Retinal pigment epithelial cell (primary cell): ENCODE data around the gene TYMP.
"Not testable (repeated sequence)": the region's sequence is repeated elsewhere in the genome, so short reads cannot be mapped to it uniquely, and the experiment has no call there.

Source experiments
- DNase-seq: peaks from one replicate; pipeline ENCODE4 v3.0.0-alpha.2; 2010; ENCODE audit warnings: low read depth
- H3K4me3 ChIP-seq: 2 replicates; pipeline ENCODE4 v1.5.1; 2011; ENCODE audit warnings: mild to moderate bottlenecking, low read length, control low read depth, moderate library complexity
- TF ChIP-seq, protein P1 (sequence below): conservative IDR thresholded peaks from 2 replicates; pipeline ENCODE4 v1.5.1; 2011; ENCODE audit warnings: low read depth, low read length, control low read depth, inconsistent platforms

Gene TYMP

DNA sequence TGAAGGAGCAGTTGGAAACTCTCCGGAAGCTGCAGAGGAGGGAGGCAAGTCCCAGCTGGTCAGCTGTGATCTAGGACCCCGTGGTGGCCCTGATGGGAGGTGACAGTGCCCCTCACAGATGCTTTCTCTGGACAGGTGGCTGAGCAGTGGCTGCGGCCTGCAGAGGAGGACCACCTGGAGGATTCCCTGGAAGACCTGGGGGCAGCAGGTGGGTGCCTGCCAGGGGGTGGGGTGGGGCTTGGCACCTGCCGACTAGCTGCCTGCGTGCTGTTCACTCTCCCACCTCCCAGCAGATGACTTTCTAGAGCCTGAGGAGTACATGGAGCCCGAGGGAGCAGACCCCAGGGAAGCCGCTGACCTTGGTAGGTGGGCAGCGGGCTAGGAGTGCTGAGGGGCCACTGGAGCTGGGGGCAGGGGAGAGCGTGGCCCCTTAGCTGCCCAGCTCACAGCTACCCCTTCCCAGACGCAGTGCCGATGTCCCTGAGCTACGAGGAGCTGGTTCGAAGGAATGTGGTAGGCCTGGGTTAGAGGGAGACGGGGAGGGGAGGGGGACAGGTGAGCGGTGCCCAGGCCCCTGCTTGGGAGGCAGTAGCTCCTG lies 7.5 kb downstream of the TYMP start:
- no peak overlapping the region for H3K4me3 ChIP-seq
- TF ChIP-seq, protein P1, sequence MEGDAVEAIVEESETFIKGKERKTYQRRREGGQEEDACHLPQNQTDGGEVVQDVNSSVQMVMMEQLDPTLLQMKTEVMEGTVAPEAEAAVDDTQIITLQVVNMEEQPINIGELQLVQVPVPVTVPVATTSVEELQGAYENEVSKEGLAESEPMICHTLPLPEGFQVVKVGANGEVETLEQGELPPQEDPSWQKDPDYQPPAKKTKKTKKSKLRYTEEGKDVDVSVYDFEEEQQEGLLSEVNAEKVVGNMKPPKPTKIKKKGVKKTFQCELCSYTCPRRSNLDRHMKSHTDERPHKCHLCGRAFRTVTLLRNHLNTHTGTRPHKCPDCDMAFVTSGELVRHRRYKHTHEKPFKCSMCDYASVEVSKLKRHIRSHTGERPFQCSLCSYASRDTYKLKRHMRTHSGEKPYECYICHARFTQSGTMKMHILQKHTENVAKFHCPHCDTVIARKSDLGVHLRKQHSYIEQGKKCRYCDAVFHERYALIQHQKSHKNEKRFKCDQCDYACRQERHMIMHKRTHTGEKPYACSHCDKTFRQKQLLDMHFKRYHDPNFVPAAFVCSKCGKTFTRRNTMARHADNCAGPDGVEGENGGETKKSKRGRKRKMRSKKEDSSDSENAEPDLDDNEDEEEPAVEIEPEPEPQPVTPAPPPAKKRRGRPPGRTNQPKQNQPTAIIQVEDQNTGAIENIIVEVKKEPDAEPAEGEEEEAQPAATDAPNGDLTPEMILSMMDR: no peak

DNA sequence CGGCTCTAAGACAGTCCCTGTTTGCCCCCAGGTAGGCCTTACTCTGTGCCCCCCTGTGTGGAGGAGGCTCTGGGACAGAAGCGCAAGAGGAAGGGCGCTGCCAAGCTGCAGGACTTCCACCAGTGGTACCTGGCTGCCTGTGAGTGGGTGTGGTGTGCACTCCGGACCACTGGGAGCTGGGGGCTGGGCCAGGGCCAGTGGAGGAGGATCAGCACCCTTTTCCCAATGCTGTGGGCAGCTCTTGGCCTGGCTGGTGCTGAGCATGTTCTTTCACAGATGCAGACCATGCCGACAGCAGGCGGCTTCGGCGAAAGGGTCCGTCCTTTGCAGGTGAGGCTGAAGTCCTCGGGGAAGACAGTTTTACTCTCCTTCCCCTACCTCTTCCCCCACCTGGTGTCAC lies 8.1 kb downstream of the TYMP start:
- no peak for DNase-seq
- TF ChIP-seq, protein P1: no peak
- no peak overlapping the region for H3K4me3 ChIP-seq

More for the DNA sequence above, 7.5 kb downstream of the TYMP start:
- DNase-seq: no peak

DNA sequence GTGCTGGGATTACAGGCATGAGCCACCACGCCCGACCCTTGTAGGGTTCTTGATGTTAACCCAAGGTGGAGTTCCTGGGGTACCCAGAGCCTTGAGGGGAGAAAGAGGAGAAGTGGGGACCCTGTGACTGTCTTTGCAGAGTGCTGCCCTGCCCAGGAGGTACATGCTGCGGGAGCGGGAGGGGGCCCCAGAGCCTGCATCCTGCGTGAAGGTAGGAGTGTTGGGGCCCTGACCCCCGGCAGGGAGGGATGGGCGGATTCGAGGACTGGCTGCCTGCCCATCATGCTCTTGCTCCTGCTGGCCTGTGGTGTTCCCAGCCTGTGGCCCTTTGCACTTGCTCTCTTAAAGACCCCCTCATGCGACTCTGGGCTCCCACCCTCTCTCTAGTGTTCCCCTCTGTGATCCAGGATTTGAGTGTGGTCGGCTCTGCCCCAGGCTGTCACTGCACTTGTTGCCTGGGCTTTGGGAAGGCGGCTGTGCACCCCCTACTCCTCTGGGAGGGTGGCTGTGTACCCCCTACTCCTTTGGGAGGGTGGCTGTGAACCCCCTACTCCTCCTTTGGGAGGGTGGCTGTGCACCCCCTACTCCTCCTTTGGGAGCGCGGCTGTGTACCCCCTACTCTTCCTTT lies 8.9 kb downstream of the TYMP start:
- no peak for DNase-seq
- TF ChIP-seq, protein P1: no peak

DNA sequence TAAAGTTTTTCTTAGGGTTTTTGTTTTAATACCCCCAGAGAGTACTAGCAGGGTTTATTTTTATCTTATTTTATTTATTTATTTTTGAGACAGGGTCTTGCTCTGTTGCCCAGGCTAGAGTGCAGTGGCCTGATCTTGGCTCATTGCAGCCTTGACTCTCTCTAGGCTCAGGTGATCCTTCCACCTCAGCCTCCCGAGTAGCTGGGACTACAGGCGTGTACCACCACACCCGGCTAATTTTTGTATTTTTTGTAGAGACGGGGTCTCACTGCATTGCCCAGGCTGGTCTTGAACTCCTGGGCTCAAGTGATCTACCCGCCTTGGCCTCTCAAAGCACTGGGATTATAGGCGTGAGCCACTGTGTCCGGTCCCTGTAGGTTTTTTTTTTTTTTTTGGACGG lies 9.6 kb downstream of the TYMP start:
- not testable (repeated sequence) for H3K4me3 ChIP-seq, DNase-seq

More for the DNA sequence above, 8.9 kb downstream of the TYMP start:
- H3K4me3 ChIP-seq: no peak overlapping the region

DNA sequence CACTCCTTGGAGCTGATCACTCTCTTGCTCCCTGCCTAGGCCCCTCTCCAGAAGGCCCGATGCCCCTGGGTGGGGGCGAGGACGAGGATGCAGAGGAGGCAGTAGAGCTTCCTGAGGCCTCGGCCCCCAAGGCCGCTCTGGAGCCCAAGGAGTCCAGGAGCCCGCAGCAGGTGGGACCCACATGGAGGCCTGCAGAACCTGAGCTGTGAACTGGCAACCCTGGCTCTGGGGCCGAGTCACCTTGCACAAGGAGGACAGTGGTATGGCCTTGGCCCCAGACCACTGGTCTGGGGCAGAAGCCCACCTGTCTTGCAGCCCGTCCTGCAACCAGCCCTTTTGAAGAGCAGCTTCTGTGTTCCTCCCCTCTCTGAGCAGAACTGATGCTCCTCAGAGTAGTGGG lies 10.7 kb downstream of the TYMP start:
- no peak for DNase-seq
- TF ChIP-seq, protein P1: no peak
- no peak overlapping the region for H3K4me3 ChIP-seq

DNA sequence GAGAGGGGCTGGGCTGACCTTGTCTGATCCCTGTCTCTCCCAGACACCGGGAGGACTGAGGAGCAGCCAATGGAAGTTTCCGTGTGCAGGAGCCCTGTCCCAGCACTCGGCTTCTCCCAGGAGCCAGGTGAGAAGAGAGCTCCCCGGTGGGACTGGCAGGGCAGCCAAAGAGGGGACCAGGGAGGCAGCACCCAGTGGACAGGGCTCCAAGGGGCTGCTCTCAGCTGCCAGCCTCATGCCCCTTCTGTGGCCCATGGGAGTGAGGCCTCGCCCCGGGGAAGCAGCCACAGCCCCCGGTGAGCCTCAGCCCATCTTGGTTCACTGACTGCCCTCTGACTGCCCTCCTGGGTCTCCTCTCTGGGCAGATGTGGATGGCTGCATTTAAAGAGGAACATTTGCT lies 11.2 kb downstream of the TYMP start:
- no peak overlapping the region for H3K4me3 ChIP-seq
- TF ChIP-seq, protein P1: no peak
- DNase-seq: no peak

DNA sequence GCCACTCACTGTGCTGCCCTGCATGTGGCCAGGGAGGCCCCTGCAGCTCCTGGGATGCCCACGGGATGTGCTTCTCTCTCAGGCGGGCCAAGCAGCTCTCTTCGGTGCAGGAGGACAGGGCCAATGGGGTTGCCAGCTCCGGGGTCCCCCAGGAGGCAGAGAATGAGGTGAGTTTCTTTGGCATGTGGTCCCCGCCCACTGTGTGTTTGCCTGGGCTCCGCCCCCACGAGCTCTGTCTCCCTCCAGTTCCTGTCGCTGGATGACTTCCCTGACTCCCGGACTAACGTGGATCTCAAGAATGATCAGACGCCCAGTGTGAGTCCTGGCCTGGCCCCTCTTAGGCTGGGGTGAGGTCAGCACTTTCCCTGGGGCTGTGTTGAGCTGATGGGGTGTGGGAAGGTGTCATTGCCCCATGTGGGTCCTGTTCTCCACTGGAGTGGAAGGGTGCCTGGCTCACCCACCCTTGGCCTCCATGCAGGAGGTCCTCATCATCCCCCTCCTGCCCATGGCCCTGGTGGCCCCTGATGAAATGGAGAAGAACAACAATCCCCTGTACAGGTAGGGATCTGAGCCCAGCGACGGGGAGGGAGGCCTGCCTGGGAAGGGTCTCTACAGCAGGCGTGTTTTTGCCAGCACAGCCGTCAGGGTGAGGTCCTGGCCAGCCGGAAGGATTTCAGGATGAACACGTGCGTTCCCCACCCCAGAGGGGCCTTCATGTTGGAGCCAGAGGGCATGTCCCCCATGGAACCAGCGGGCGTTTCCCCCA lies 12.1 kb downstream of the TYMP start:
- TF ChIP-seq, protein P1: no peak
- no peak overlapping the region for H3K4me3 ChIP-seq
- DNase-seq: no peak
